GM19463 (cell line): Measurements from ENCODE around the gene IFNLR1.

Source experiments
- ATAC-seq: cut with Tn5 transposase; IDR thresholded peaks from one replicate; pipeline ENCODE4 v1.9.1; 2021; ENCODE audit warnings: mild to moderate bottlenecking, moderate library complexity; ENCODE audit not compliant: unreplicated experiment

Gene IFNLR1

DNA sequence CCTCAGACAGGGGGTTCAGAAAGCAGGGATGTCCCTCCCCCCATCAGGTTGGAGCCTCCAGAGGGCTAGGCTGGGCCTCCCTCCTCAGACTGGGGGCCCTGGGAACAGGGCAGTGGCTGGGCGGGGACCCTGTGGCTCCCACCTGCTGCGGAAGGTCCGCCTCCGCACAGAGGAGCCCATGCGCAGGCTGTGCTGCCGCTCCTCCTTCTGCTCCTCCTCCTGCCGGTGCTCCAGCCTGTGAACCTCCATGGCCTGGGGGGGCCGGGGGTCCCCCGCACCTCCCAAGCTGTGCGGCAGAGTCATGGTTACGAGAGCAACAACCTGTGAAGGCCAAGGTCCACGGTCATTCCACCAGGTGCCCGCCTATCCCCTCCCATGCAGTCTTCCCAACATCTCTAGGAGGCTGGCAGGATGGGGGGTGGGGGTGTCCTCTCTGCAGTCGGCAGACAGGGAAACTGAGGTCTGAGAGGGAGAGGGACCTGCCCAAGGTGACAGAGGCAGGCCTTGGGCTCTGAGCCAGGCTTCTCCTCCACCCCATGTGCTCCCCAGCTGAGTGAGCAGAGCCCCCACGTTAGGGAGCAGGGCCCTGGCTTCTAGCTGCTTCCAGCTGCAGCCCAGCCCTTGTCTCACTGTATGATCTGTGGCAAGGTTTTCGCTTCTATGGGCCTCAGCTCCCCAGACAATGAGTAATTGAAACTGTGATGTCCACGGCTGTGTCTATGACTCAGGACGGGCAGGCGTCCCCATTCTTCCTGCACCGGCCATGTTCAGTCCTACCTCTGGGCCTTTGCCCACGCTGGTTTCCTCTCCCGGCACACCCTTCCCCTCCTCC, 78.5 kb downstream of the IFNLR1 start:
- ATAC-seq: no peak

DNA sequence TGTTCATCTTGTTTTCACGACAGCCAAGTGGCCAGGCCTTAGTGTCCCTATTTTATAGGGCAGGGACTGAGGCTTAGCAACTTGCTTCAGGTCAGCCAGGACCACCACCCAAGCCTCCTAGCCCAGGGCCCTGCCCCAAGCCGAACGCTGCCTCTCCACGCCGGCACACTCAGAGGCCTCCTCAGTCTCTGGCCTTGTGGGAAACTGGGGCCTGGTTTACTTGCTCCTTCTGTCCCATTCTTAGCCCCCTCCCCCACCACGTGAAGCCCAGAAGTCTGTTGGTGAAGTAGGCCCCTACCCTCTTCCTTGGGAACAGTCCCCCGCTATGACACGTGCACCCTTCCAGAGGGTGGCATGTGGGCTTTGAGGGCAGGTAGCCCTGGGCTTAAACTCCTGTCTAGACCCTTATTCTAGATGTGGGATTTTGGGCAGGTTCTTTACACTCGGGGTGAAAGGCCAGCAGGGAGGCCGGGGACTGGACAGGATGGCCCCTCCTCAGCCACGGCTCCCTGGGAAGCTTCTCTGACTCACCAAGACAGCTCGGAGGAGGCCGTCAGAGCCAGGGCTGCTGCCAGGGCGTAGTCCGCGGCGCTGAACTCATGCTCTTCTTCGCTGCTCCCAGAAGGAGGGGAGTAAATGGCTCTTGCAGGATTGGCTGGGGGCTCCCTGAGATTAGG, 79.5 kb downstream of the IFNLR1 start:
- no peak for ATAC-seq

GRCh38 chr1:24105368-24106160, 81.5 kb downstream of the IFNLR1 start:
- no peak for ATAC-seq

- no peak for ATAC-seq
Observed at GRCh38 chr1:24104854-24105253, 82.2 kb downstream of the IFNLR1 start.
